Vagina (tissue), 2 donors: ENCODE data around the gene GARIN5B. TPM values are rescaled to one million over a fixed set of nuclear protein-coding genes. Genes with fewer than 3 reads are reported as not detected.

Experiments
- DNase-seq, 2 donors: peaks; one replicate each; pipeline ENCODE4 v3.0.0-alpha.2; 2017; ENCODE audit errors: extremely low spot score in 2 of 2
- H3K27ac ChIP-seq: fragments of 200-600 bp; sonication (generic); one replicate; pipeline ENCODE4 v1.5.1; 2019
- H3K27me3 ChIP-seq: fragments of 200-600 bp; sonication (generic); one replicate; pipeline ENCODE4 v1.5.1; 2019
- H3K36me3 ChIP-seq, 2 donors: fragments of 200-600 bp; sonication (generic); one replicate each; pipeline ENCODE4 v1.5.1; 2017 to 2019
- H3K4me1 ChIP-seq: fragments of 200-600 bp; sonication (generic); one replicate; pipeline ENCODE4 v1.5.1; 2019
- H3K4me3 ChIP-seq, 2 donors: fragments of 200-600 bp; sonication (generic); 1 replicate in 1 of 2; 2 replicates in 1 of 2; pipeline ENCODE4 v1.5.1; 2016 to 2019
- H3K9me3 ChIP-seq: fragments of 200-600 bp; sonication (generic); one replicate; pipeline ENCODE4 v1.5.1; 2019
- CTCF ChIP-seq, 3 experiments: fragments of 450-650 bp in 2 of 3; fragments of 200-600 bp in 1 of 3; sonication (generic) in 1 of 3; IDR thresholded peaks; one replicate each; pipeline ENCODE4 v1.5.1; 2017 to 2019; ENCODE audit warnings: antibody characterized with exemption in 3 of 3, mild to moderate bottlenecking in 2 of 3, moderate library complexity in 2 of 3
- POLR2A ChIP-seq, 2 donors: fragments of 450-650 bp; IDR thresholded peaks; one replicate each; pipeline ENCODE4 v1.6.1; 2017; ENCODE audit warnings: antibody characterized with exemption in 2 of 2, mild to moderate bottlenecking in 2 of 2, moderate library complexity in 2 of 2
- POLR2AphosphoS5 ChIP-seq, 2 donors: sonication (generic); formaldehyde crosslinking; IDR thresholded peaks; one replicate each; pipeline ENCODE4 v1.9.0; 2017; ENCODE audit warnings: antibody characterized with exemption in 2 of 2, mild to moderate bottlenecking in 2 of 2, low read depth in 1 of 2; ENCODE audit not compliant: insufficient read depth in 1 of 2
- intact Hi-C: fragments of 100-400 bp; cut with DNase I; formaldehyde crosslinking; loops from one replicate; pipeline ENCODE4 v1.15.1; 2023
- total RNA-seq: library from RNA; depleted of rRNA; stranded (reverse); fragments of >200 nt; gene quantifications from one replicate; pipeline ENCODE4 v1.2.3, GENCODE V29; 2016

The GARIN5B gene
- total RNA-seq, 1 donor from 2014 or later = not detected

GRCh38 chr19:55314396-55314795 lies 48.7 kb downstream of the GARIN5B start:
- H3K36me3 ChIP-seq = no peaks in the 10 kb centered on the region
- no peaks in the 10 kb centered on the region for H3K9me3 ChIP-seq
- no peaks in the 10 kb centered on the region for H3K27me3 ChIP-seq
- intact Hi-C loops = no loop called here
- H3K4me3 ChIP-seq = no peak overlapping the region
- TF ChIP-seq POLR2AphosphoS5 (IDR thresholded peaks at IDR 0.05; ENCODE audit: insufficient read depth in 1 of 2, low read depth in 1 of 2) (no peak), CTCF (IDR thresholded peaks at IDR 0.05) (no peak), POLR2A (IDR thresholded peaks at IDR 0.05) (no peak)
- H3K27ac ChIP-seq = no peak overlapping the region
- H3K4me1 ChIP-seq = no peaks in the 10 kb centered on the region
- DNase-seq = no peak

GRCh38 chr19:55312621-55313512 lies 50.2 kb downstream of the GARIN5B start:
- Histone ChIP-seq H3K27ac (no peak overlapping the region), H3K36me3 (no peaks in the 10 kb centered on the region), H3K4me1 (no peaks in the 10 kb centered on the region), H3K4me3 (no peak overlapping the region), H3K27me3 (no peaks in the 10 kb centered on the region), H3K9me3 (no peaks in the 10 kb centered on the region)
- no peak for DNase-seq
- intact Hi-C loops = no loop called here
- TF ChIP-seq CTCF (IDR thresholded peaks at IDR 0.05) (no peak), POLR2A (IDR thresholded peaks at IDR 0.05) (no peak), POLR2AphosphoS5 (IDR thresholded peaks at IDR 0.05; ENCODE audit: insufficient read depth in 1 of 2, low read depth in 1 of 2) (no peak)

GRCh38 chr19:55311797-55312196 lies 51.3 kb downstream of the GARIN5B start:
- TF ChIP-seq POLR2AphosphoS5 (IDR thresholded peaks at IDR 0.05; ENCODE audit: insufficient read depth in 1 of 2, low read depth in 1 of 2) (no peak), CTCF (IDR thresholded peaks at IDR 0.05) (no peak), POLR2A (IDR thresholded peaks at IDR 0.05) (no peak)
- Histone ChIP-seq H3K4me3 (no peak overlapping the region), H3K4me1 (no peaks in the 10 kb centered on the region), H3K9me3 (no peaks in the 10 kb centered on the region), H3K27me3 (no peaks in the 10 kb centered on the region), H3K36me3 (no peaks in the 10 kb centered on the region), H3K27ac (no peak overlapping the region)
- intact Hi-C loops = no loop called here
- no peak for DNase-seq

- intact Hi-C loops = no loop called here
- H3K9me3 ChIP-seq = no peaks in the 10 kb centered on the region
- DNase-seq = no peak
Measured at GRCh38 chr19:55311397-55311796, 51.7 kb downstream of the GARIN5B start.

More at GRCh38 chr19:55311397-55311796, 51.7 kb downstream of the GARIN5B start:
- H3K36me3 ChIP-seq = no peaks in the 10 kb centered on the region
- TF ChIP-seq CTCF (IDR thresholded peaks at IDR 0.05) = no peak
- TF ChIP-seq POLR2A (IDR thresholded peaks at IDR 0.05) = no peak
- TF ChIP-seq POLR2AphosphoS5 (IDR thresholded peaks at IDR 0.05; ENCODE audit: insufficient read depth in 1 of 2, low read depth in 1 of 2) = no peak
- no peak overlapping the region for H3K4me3 ChIP-seq
- no peak overlapping the region for H3K27ac ChIP-seq
- no peaks in the 10 kb centered on the region for H3K4me1 ChIP-seq
- H3K27me3 ChIP-seq = no peaks in the 10 kb centered on the region
